Measurements from ENCODE around the gene TNRC6C.

Gene TNRC6C

DNA sequence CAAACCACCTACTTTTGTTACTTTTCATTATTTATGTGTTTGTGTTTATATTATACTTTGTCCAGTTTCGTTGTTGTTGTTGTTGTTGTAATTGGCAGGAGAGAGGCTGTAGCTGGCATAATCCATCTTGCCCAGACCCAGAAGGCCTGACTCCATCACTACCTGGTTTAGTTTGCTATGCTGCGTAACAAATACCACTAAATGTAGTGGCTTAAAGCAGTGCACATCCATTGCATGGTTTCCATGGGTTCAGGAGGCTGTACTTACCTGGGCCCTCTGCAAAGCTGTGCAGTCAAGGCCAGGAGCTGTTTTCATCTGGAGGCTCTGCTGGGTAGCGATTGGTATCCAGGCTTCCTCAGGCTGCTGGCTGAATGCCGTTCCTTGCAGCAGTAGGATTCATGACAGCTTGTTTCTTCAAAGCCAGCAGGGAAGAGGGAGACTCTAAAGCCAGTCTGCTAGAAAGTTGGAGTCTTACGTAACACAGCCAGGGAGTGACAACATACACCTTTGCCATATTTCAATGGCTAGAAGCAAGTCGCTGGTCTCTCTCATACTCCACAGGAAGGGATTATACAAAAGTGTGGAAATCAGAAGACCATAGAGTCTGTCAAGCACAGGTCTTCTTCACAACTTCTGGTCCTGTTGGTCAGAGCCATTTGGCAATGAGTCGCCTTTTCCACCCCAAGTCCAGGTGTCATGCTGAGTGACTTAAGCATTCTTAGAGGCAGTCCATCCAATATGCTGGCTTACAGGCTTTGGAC is 41.1 kb downstream of the TNRC6C start:
- no peak overlapping the region for H3K27ac ChIP-seq
- TF ChIP-seq, protein P1, sequence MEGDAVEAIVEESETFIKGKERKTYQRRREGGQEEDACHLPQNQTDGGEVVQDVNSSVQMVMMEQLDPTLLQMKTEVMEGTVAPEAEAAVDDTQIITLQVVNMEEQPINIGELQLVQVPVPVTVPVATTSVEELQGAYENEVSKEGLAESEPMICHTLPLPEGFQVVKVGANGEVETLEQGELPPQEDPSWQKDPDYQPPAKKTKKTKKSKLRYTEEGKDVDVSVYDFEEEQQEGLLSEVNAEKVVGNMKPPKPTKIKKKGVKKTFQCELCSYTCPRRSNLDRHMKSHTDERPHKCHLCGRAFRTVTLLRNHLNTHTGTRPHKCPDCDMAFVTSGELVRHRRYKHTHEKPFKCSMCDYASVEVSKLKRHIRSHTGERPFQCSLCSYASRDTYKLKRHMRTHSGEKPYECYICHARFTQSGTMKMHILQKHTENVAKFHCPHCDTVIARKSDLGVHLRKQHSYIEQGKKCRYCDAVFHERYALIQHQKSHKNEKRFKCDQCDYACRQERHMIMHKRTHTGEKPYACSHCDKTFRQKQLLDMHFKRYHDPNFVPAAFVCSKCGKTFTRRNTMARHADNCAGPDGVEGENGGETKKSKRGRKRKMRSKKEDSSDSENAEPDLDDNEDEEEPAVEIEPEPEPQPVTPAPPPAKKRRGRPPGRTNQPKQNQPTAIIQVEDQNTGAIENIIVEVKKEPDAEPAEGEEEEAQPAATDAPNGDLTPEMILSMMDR (conservative IDR thresholded peaks at IDR 0.05): no peak
- TF ChIP-seq ZFX (IDR thresholded peaks at IDR 0.05): no peak

DNA sequence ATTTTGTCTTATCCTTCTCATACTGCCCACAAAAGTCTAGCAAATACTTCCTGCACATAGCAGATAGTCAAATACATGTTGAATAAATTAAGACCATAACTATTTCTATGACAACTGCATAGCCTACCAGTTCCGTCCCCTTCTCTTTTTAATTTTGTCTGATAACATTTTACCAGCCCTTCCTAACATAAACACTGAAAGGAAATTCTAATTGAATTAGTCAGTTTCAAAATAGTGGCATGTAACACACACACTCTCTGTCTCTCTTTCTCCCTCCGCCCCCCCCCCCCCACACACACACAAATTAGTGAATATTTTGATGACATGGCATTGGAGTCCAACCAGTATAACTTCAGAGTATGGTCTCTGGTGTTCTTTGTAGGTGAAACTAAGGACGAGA is 41.8 kb downstream of the TNRC6C start:
- TF ChIP-seq, protein P1 (conservative IDR thresholded peaks at IDR 0.05): no peak
- no peak for TF ChIP-seq ZFX (IDR thresholded peaks at IDR 0.05)
- no peak overlapping the region for H3K27ac ChIP-seq

DNA sequence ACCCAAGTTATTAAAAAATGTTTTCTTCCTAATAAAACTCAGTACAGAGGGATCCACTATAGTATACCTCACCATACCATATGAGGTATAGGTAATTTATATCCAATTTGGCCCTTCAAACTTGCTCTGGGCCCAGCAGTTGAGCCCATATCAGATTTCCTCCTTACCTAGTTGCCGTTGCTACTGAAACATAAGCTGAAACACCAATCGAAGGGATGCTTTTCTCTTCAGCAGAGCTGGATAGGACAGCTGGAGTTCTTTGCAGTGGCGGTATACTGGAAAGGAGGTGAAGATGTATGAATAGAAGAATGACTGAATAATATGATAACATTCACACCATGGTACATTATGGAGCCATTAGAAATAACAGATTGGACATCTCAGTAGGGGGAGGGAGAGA is 42.7 kb downstream of the TNRC6C start:
- no peak overlapping the region for H3K27ac ChIP-seq
- TF ChIP-seq ZFX (IDR thresholded peaks at IDR 0.05): no peak
- TF ChIP-seq, protein P1 (conservative IDR thresholded peaks at IDR 0.05): no peak

DNA sequence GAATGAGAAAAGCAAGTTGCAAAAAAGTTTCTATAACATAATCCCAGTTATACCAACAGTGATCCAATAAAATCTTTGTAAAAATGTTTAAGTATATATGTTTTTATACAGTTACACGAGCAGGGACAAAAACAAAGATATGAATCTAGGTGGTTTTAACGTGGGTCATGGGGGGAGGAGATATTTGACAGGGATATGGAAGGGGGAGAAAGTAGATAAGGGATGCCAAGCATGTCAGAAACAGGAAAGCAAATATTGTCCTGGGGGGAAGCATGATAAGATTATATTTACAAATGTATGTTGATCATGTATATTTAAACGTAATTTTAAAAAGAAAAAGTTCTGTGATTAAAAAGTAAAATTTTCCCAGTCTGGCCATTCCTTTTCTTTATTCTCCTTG is 43.1 kb downstream of the TNRC6C start:
- no peak for TF ChIP-seq ZFX (IDR thresholded peaks at IDR 0.05)
- TF ChIP-seq, protein P1 (conservative IDR thresholded peaks at IDR 0.05): no peak
- H3K27ac ChIP-seq: no peak overlapping the region

DNA sequence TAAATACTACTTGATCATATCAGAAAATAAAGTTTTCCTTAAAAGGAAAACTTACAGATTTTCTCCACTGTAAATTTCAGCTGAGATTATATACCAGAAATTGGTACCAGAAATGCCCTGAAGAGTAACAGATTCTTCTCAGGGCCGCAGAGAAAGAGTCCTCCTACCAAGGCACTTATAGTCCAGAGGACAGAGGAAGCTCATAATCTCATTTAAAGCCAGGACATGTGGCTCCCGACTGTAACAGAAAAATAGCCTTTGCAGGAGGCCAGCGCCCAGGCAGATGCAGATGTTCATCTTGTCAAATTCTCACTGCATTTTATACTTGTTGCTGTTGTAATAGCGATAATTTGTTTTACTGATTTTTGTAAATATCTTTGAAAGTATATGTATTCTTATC is 43.7 kb downstream of the TNRC6C start:
- no peak overlapping the region for H3K27ac ChIP-seq
- TF ChIP-seq, protein P1 (conservative IDR thresholded peaks at IDR 0.05): no peak
- no peak for TF ChIP-seq ZFX (IDR thresholded peaks at IDR 0.05)

DNA sequence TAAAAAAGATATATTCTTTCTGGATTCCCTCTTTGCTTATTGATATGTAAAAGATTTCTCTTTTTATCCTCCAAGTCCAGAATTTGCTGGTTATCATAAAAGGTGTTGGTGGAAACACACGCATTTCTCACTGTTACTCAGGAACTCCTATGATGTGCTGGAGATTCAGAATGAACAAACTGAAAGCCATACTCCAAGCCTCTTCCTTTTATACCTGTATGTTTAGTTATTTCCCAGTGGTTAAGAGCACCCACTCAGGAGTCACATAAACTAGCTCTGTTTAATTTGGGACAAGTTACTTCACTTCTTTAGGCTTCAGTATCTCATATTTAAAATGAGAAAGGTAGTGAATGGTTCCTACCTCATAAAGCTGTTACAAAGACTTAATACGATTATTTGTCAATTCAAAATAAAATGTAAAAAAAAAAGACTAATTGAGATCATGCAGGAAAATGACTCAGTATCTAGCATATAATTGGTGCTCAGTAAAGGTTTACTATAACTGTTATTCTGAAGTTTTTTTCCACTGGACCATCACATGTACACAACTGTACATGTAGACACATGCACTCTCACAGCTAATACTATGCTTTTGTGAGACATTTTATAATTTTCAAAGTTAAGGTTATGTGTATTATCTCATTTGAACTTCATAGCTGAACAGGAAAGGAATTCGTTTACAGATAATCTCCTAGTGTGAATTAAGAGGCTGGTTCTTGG is 47.1 kb downstream of the TNRC6C start:
- TF ChIP-seq, protein P1 (conservative IDR thresholded peaks at IDR 0.05): no peak
- TF ChIP-seq ZFX (IDR thresholded peaks at IDR 0.05): no peak
- no peak overlapping the region for H3K27ac ChIP-seq

DNA sequence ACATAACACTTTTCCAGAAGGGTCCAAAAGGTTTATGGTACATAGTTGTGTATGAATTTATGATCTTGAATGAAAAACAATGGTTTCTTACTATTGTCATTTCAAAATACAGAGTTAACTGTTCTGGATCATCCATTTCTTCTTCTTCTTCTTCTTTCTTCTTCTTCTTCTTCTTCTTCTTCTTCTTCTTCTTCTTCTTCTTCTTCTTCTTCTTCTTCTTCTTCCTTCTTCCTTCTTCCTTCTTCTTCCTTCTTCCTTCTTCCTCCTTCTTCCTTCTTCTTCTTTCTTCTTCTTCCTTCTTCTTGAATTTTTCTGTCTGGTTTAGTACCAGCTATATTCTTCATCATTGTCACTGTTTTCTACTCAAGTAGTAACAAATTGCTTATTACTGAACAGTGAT is 47.8 kb downstream of the TNRC6C start:
- H3K27ac ChIP-seq: no peak overlapping the region
- TF ChIP-seq ZFX (IDR thresholded peaks at IDR 0.05): no peak
- TF ChIP-seq, protein P1 (conservative IDR thresholded peaks at IDR 0.05): no peak
